ENCODE data around the gene HIC1.

HIC1 gene

DNA sequence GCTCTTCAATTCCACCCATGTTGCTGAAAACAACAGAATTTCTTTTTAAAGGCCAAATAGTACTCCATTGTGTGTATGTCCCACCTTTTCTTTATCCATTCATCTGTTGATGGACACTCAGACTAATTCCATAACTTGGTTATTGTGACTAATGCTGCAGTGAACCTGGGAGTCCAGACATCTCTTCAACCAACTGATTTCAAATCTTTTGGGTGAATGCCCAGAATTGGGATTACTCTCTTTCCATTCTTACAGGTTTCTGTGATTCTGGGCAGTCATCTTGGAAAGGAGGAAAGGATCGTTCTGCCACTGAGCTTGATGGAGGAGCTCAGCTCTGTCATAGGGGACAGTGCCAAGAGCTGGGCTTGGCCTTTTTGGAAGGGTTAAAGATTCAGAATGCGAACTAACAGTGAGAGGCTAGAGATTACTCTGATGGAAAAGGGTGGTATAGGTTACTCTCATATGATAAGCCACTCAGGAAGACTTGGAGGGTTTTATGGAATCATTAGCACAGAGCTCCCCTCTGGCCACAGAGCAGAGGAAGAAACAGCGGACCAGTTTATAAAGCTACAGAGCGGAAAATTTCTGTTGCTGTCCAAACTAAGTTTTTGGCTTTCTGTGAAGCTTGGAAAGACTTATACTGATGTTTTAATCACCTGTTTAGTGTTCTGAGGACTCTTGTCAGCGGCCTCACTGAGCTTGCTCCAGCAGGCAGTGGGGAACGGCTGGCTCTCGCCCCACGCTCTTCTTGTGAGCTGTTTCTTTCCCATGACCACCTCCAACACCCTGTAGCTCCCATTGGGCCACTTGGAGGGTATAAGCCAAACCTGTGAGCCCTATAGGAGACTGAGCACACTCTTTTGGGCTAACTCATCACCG is 48.3 kb downstream of the HIC1 start:
- H3K4me3 ChIP-seq (ENCODE audit: low read depth, low read length), result no peak overlapping the region

DNA sequence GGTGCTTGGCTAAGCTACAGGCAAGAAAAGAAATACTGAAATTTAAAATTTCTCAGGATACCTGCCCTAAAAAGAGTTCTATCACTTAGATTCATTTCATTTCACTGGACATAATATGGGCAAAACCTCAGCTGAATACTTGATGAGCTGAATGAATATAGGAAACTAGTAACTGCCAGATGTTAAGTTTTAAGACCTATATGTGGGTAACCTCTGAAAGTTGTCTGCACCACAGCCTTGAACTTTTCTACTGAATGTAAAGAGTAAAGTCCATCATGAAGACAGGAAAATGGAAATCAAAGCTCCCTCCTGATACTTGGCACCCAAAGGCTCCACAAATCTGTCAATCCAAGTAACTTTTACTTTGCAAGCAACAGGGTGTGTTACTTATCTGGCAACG is 50.8 kb downstream of the HIC1 start:
- no peak for DNase-seq
- Histone ChIP-seq H3K36me3 (no peaks in the 10 kb centered on the region; the same call in 1 of the 2 replicates), H3K4me3 (ENCODE audit: low read depth, low read length) (no peak overlapping the region), H3K27ac (no peak overlapping the region), H3K27me3 (ENCODE audit: insufficient read depth, low read depth, severe bottlenecking) (no peaks in the 10 kb centered on the region), H3K9me3 (ENCODE audit: severe bottlenecking) (no peaks in the 10 kb centered on the region)
- TF ChIP-seq, protein P1, sequence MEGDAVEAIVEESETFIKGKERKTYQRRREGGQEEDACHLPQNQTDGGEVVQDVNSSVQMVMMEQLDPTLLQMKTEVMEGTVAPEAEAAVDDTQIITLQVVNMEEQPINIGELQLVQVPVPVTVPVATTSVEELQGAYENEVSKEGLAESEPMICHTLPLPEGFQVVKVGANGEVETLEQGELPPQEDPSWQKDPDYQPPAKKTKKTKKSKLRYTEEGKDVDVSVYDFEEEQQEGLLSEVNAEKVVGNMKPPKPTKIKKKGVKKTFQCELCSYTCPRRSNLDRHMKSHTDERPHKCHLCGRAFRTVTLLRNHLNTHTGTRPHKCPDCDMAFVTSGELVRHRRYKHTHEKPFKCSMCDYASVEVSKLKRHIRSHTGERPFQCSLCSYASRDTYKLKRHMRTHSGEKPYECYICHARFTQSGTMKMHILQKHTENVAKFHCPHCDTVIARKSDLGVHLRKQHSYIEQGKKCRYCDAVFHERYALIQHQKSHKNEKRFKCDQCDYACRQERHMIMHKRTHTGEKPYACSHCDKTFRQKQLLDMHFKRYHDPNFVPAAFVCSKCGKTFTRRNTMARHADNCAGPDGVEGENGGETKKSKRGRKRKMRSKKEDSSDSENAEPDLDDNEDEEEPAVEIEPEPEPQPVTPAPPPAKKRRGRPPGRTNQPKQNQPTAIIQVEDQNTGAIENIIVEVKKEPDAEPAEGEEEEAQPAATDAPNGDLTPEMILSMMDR (IDR thresholded peaks at IDR 0.05; ENCODE audit: low read depth, low read length), result no peak

More for the DNA sequence above, 48.3 kb downstream of the HIC1 start:
- TF ChIP-seq, protein P1 (IDR thresholded peaks at IDR 0.05; ENCODE audit: low read depth, low read length), result no peak
- Histone ChIP-seq H3K9me3 (ENCODE audit: severe bottlenecking) (no peaks in the 10 kb centered on the region), H3K36me3 (no peaks in the 10 kb centered on the region; the same call in 1 of the 2 replicates), H3K27me3 (ENCODE audit: insufficient read depth, low read depth, severe bottlenecking) (no peaks in the 10 kb centered on the region), H3K27ac (no peak overlapping the region)
- no peak for DNase-seq

DNA sequence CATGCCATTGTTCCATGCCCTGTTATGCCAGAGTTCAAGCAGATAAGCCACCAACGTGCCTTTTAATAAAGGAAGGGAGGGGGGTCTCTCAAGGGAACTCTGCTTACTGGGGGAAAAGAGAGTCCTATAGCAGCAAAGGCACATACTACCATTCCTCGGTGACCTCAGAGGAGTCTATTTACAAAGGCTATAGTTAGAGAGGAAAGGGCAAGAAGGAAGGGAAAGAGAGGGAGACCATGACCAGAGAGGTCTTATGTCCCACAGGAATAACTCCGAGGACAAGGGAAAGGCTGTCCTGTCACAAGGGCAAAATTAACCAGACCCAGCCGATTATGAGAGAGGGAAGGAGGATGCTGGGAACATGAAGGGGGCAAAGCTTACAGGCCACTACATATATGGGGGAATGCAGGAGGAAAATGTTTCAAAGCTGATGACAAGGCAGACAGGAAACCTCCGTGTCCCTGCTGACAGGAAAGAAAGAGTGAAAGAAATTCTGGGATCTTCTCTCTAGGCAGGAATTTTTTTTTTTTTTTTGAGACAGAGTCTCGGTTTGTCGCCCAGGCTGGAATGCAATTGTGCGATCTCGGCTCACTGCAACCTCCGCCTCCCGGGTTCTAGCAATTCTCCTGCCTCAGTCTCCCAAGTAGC is 51.5 kb downstream of the HIC1 start:
- no peak overlapping the region for H3K27ac ChIP-seq
- no peaks in the 10 kb centered on the region for H3K27me3 ChIP-seq (ENCODE audit: insufficient read depth, low read depth, severe bottlenecking)
- DNase-seq, result no peak
- no peaks in the 10 kb centered on the region for H3K9me3 ChIP-seq (ENCODE audit: severe bottlenecking)
- H3K4me3 ChIP-seq (ENCODE audit: low read depth, low read length), result no peak overlapping the region
- TF ChIP-seq, protein P1 (IDR thresholded peaks at IDR 0.05; ENCODE audit: low read depth, low read length), result no peak
- H3K36me3 ChIP-seq, result no peaks in the 10 kb centered on the region; the same call in 1 of the 2 replicates

DNA sequence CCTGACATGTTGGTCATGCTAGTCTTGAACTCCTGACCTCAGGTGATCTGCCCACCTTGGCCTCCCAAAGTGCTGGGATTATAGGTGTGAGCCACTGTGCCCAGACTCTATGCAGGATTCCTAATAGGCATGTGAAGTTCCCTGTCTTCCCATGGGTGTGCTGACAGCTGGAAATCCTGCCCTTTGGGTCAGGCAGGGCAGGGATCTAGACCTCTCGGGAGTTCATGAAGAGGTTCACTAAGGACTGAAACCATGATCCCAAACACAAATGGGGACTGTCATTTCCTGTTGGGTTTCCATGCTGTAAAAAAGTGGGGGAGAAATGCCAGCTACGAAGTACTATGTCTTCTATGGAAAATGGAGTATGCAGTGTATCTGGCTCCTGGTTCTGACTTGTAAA is 52.1 kb downstream of the HIC1 start:
- TF ChIP-seq, protein P1 (IDR thresholded peaks at IDR 0.05; ENCODE audit: low read depth, low read length), result no peak

DNA sequence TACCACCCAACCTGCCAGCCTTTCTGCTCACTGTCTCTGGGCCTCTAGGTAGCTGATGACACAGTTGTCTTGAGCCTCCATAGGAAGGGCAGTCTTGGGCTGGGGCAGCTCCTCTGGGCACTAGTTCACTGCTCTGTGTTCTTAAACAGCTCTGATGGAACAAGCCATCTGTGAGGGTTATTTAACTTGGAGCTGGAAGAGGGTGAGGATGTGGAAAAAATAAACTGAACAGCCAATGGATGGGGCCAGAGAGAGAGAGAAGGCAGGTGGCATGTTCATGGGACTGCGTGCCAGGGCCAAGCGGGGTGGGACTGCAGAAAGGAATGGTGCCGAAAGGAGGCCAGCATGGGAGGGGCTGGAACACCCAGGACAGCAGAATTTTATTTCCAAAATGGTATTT is 52.6 kb downstream of the HIC1 start:
- Histone ChIP-seq H3K9me3 (ENCODE audit: severe bottlenecking) (no peaks in the 10 kb centered on the region), H3K4me3 (ENCODE audit: low read depth, low read length) (no peak overlapping the region), H3K27me3 (ENCODE audit: insufficient read depth, low read depth, severe bottlenecking) (no peaks in the 10 kb centered on the region), H3K36me3 (no peaks in the 10 kb centered on the region), H3K27ac (no peak overlapping the region)
- TF ChIP-seq, protein P1 (IDR thresholded peaks at IDR 0.05; ENCODE audit: low read depth, low read length), result no peak
- no peak for DNase-seq

More for the DNA sequence above, 52.1 kb downstream of the HIC1 start:
- no peaks in the 10 kb centered on the region for H3K36me3 ChIP-seq
- no peak for DNase-seq
- H3K27me3 ChIP-seq (ENCODE audit: insufficient read depth, low read depth, severe bottlenecking), result no peaks in the 10 kb centered on the region
- H3K9me3 ChIP-seq (ENCODE audit: severe bottlenecking), result no peaks in the 10 kb centered on the region
- no peak overlapping the region for H3K4me3 ChIP-seq (ENCODE audit: low read depth, low read length)
- no peak overlapping the region for H3K27ac ChIP-seq

Data from WERI-Rb-1 (cell line).